ENCODE results near the gene FTCD.

GRCh38 chr21:46151261-46151988 is 4.0 kb downstream of the FTCD start:
- no peak for TF ChIP-seq CTCF (IDR thresholded peaks at IDR 0.05)
- no peak for TF ChIP-seq POLR2A (IDR thresholded peaks at IDR 0.05)

All from adrenal gland (tissue), 5 donors.